Activated T-cell treated with anti-CD3 and anti-CD28 coated beads, Interleukin-2, amount 50 U/mL, for 72 hours (primary cell): ENCODE data around the gene DOCK9. TPM values are rescaled to one million over a fixed set of nuclear protein-coding genes. Genes with fewer than 3 reads are reported as not detected.

Source experiments
- ATAC-seq, 2 donors: fragments of 150-1000 bp; cut with Tn5 transposase; replicated peaks in 1 of 2; 2 replicates each; pipeline ENCODE4 v1.10.0; 2021; ENCODE audit warnings: moderate library complexity in 2 of 2, mild to moderate bottlenecking in 1 of 2
- DNase-seq, 2 donors: peaks; one replicate each; pipeline ENCODE4 v3.0.0; 2021 to 2022; ENCODE audit warnings: mixed read lengths in 1 of 2
- H3K27ac Mint-ChIP-seq: one replicate; pipeline ENCODE4 v1.8.0; 2022; ENCODE audit warnings: mild to moderate bottlenecking, moderate library complexity, mixed read lengths
- H3K27me3 Mint-ChIP-seq: one replicate; pipeline ENCODE4 v1.8.0; 2022; ENCODE audit warnings: low read depth, mixed read lengths
- H3K36me3 Mint-ChIP-seq, 2 donors: one replicate each; pipeline ENCODE4 v1.8.0; 2022; ENCODE audit warnings: mixed read lengths in 2 of 2, mild to moderate bottlenecking in 1 of 2; ENCODE audit not compliant: insufficient read depth in 2 of 2
- H3K4me1 Mint-ChIP-seq: one replicate; pipeline ENCODE4 v1.8.0; 2022; ENCODE audit warnings: low read depth, mixed read lengths
- H3K4me3 Mint-ChIP-seq, 2 donors: one replicate each; pipeline ENCODE4 v1.8.0; 2022; ENCODE audit warnings: mild to moderate bottlenecking in 2 of 2, mixed read lengths in 2 of 2, moderate library complexity in 2 of 2
- H3K9me3 Mint-ChIP-seq, 2 donors: one replicate each; pipeline ENCODE4 v1.8.0; 2022; ENCODE audit warnings: mixed read lengths in 2 of 2
- total RNA-seq, 2 donors: library from RNA; stranded (reverse); gene quantifications; one replicate each; pipeline ENCODE4 v1.2.3, GENCODE V29; 2022

The DOCK9 gene
- total RNA-seq = 10 to 100 TPM; 51.6 to 71.5 TPM

DNA sequence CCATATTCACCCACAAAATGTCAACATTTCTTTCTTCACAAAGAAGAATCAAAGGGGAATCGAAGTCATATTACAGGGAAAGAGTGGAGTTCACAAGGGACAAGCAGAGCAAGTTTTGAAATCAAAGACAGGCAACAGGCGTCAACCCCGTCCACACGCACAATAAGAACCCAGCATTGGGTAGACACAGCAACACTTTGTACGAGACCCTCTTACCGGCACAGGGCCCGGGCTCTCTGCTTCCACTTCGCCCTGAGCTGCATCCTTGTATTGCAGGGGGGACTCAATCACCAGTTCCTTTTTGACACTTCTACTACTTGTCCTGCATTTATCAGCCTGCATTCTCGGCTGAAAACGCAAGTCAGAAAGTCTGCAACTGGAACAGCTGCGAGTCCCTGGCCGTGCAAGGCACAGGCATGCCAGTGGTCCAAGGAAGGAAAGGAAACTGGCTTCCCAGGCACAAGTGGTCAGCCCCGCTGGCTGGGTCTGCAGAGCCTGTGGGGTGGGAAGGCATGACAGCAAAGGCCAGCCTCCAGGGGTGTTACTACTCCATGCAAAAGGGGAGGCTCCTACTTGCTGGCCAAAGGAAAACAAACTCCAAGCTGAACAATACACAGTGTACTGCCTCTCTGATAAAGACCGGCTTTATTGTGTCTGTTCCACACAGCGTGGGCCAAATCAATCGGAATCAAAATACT lies at the start of gene DOCK9:
TSS of gene DOCK9 (minus strand) at position 497 of the 698 bp plus-strand sequence. CDS start at position 342, 155 bp downstream.
- DNase-seq (no peak), ATAC-seq (peak in 1 of 2 donors; percentile 6)
- H3K4me3 Mint-ChIP-seq = no peak within 1 kb of the TSS
- no peaks in the 10 kb centered on the region for H3K27me3 Mint-ChIP-seq
- H3K4me1 Mint-ChIP-seq = peaks cover 86% of the 10 kb centered on the region
- H3K27ac Mint-ChIP-seq = no peak within 1 kb of the TSS
- H3K9me3 Mint-ChIP-seq = no peaks in the 10 kb centered on the region
- H3K36me3 Mint-ChIP-seq = no peaks in the 10 kb centered on the region

DNA sequence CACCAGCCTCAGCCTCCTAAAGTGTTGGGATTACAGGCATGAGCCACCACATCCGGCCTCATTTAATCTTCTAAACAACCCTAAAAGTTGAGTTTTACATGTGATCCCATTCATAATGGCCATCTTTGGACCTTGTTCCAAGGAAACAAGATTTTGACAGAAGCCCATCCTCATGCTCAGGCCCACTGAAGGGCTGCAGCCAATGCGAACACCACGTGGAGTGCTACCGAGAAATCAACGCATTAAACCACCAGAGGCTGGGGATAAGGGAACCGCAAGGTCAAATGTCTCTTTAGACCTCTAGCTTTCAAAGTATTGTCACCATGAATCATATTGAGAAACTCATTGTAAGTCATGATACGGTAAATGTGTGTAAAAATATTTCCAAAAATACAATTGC lies 49.4 kb upstream of the DOCK9 start:
- H3K36me3 Mint-ChIP-seq = peaks cover 0 to 4% of the 10 kb centered on the region in 2 donors
- peak overlapping the region; percentile 66 to 72 for H3K4me3 Mint-ChIP-seq
- ATAC-seq = peak; percentile 65 to 68
- H3K27me3 Mint-ChIP-seq = no peaks in the 10 kb centered on the region
- peak; percentile 53 to 68 for DNase-seq
- H3K27ac Mint-ChIP-seq = peak overlapping the region; percentile 91
- H3K9me3 Mint-ChIP-seq = no peaks in the 10 kb centered on the region
- peaks cover 99% of the 10 kb centered on the region for H3K4me1 Mint-ChIP-seq

DNA sequence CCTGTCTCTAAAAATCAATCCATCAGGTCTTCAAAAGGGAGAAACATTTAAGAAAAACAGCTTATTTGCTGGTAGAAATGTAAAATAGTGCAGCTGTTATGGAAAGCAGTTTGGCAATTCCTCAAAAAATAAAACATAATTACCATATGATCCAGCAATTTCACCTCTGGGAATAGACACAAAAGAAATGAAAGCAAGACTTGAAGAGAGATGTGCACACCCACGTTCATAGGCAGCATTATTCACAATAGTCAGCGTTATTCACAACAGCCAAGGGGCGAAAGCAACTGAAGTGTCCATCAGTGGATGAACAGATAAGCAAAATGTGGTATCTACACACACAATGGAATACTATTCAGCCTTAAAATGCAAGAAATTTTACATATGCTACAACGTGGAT lies 45.1 kb upstream of the DOCK9 start:
- H3K4me1 Mint-ChIP-seq = peaks cover 79% of the 10 kb centered on the region
- no peak overlapping the region for H3K27ac Mint-ChIP-seq
- peaks cover 3% of the 10 kb centered on the region in 2 donors for H3K36me3 Mint-ChIP-seq
- H3K27me3 Mint-ChIP-seq = no peaks in the 10 kb centered on the region
- no peak for ATAC-seq
- peaks cover 0 to 1% of the 10 kb centered on the region in 2 donors for H3K9me3 Mint-ChIP-seq
- no peak for DNase-seq
- H3K4me3 Mint-ChIP-seq = peak overlapping the region in 1 of 2 donors; percentile 56

GRCh38 chr13:99018418-99019180 lies 40.7 kb upstream of the DOCK9 start:
- Mint-ChIP-seq H3K36me3 (peaks cover 3% of the 10 kb centered on the region in 2 donors), H3K4me3 (peak overlapping the region; percentile 23 to 29), H3K9me3 (peaks cover 0 to 1% of the 10 kb centered on the region in 2 donors), H3K27ac (peak overlapping the region; percentile 25), H3K27me3 (no peaks in the 10 kb centered on the region), H3K4me1 (peaks cover 65% of the 10 kb centered on the region)
- no peak for DNase-seq
- peak; percentile 78 to 85 for ATAC-seq

DNA sequence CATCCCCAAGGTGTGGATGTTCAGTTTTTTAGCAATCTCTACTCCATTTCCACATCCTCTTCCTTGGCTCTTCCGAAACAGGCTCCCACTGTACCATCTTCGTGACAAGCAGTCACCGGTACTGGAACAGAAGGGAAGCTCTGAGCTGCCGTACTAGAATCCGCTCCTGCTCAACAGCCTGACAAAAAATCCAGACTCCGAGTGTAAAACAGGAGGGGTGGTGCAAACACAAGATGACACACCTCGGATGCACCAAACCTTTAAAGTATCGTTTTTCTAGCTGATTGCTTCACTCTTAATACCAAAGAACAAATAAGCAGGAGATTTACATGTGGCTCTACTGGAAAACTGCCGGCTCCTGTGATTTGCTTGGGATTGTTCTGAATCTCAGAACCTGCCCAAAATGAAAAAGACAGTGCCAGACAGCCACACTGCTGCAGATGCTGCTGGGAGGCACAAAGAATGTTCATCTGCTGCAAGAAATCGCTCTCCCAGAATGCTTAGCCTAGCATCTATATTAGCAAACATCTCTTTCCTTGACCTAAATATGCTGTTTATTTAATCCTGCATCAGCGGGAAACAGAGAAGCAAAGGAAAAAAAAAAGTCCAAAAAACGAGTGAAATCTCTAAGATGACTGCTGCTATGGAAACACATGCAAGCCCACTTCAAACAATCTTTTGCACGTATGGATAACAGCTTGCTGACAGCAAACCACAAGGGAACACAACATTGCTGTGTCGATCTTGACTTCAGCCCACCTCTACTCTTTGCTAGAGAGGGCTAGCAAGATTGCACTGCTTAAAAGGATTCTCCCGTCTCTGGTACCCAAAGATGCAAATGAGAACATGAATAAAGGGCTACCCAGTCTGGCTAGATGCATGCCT lies 38.0 kb upstream of the DOCK9 start:
- H3K9me3 Mint-ChIP-seq = peaks cover 0 to 1% of the 10 kb centered on the region in 2 donors
- no peaks in the 10 kb centered on the region for H3K27me3 Mint-ChIP-seq
- peak overlapping the region in 1 of 2 donors; percentile 33 for H3K4me3 Mint-ChIP-seq
- ATAC-seq (no peak), DNase-seq (no peak)
- peaks cover 50% of the 10 kb centered on the region for H3K4me1 Mint-ChIP-seq
- H3K27ac Mint-ChIP-seq = no peak overlapping the region
- peaks cover 3% of the 10 kb centered on the region in 2 donors for H3K36me3 Mint-ChIP-seq

DNA sequence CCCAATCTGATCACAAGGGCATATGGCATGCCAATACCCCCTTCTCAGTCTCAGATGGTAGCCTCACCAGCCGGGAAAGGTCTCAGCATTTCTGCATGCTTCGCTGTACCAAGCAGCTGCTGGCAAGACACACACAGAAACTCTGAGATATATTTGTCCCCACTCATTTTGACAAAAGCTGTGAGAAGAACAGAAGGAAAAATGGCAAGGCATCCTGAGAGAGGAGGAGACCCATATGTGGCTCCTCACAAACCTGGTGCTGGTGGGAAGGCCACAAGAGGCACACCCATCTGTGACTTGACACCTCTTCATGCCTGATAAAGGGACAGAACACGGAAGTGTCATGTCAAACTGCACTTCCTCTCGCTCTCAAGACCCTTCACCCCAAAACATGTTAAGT lies 36.7 kb upstream of the DOCK9 start:
- H3K4me1 Mint-ChIP-seq = peaks cover 49% of the 10 kb centered on the region
- H3K4me3 Mint-ChIP-seq = no peak overlapping the region
- ATAC-seq = no peak
- H3K36me3 Mint-ChIP-seq = peaks cover 3% of the 10 kb centered on the region in 2 donors
- DNase-seq = no peak
- H3K27ac Mint-ChIP-seq = no peak overlapping the region
- H3K9me3 Mint-ChIP-seq = peaks cover 0 to 1% of the 10 kb centered on the region in 2 donors
- H3K27me3 Mint-ChIP-seq = no peaks in the 10 kb centered on the region

DNA sequence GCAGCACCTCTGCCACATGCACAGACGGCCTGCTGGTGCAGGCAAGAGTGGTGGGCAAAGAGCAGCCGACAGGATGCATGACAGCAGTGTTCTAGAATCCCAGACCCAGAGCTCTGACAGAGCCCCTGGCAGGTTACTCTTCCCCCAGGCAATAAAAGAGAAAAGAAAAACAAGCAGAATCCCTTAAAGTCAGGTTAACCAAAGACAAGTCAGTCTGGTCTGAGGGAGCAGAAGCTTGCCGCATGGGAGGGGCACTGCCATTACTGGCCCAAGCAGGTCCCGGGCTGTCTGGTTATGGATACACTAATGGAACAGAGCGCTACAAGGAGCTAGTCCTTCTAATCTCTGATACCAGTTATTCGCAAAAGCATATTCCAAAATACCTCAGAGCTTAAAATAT lies 36.1 kb upstream of the DOCK9 start:
- Mint-ChIP-seq H3K4me1 (peaks cover 49% of the 10 kb centered on the region), H3K4me3 (no peak overlapping the region), H3K9me3 (no peaks in the 10 kb centered on the region), H3K27me3 (no peaks in the 10 kb centered on the region), H3K27ac (no peak overlapping the region), H3K36me3 (peaks cover 1 to 3% of the 10 kb centered on the region in 2 donors)
- ATAC-seq (no peak), DNase-seq (no peak)

DNA sequence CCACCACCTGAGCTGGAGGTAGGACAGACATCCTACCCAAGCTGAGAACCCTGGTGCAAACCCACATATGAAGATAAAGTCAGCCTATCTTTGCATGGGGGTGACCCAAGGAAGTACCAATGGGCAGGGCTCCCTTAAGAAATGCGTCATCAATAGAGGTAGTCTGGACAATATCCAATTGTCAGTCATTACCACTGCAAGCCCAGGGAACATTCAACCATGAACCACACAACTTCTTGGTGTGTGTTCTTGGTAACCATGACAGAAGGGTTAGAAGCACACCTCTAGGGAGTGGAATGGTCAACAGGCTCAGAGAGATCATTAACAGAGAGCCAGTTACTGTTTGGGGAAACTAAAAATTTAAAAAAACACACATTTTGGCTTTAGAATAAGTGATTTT lies 34.7 kb upstream of the DOCK9 start:
- no peak overlapping the region for H3K4me3 Mint-ChIP-seq
- no peak for ATAC-seq

GRCh38 chr13:99009987-99010551 lies 32.2 kb upstream of the DOCK9 start:
- Mint-ChIP-seq H3K27me3 (no peaks in the 10 kb centered on the region), H3K9me3 (no peaks in the 10 kb centered on the region), H3K36me3 (no peaks in the 10 kb centered on the region), H3K27ac (peak overlapping the region; percentile 68), H3K4me3 (no peak overlapping the region), H3K4me1 (peaks cover 22% of the 10 kb centered on the region)
- DNase-seq (no peak), ATAC-seq (no peak)

More for the DNA sequence above, 34.7 kb upstream of the DOCK9 start:
- Mint-ChIP-seq H3K27ac (no peak overlapping the region), H3K9me3 (no peaks in the 10 kb centered on the region), H3K4me1 (peaks cover 35% of the 10 kb centered on the region), H3K27me3 (no peaks in the 10 kb centered on the region), H3K36me3 (no peaks in the 10 kb centered on the region)
- DNase-seq = no peak

DNA sequence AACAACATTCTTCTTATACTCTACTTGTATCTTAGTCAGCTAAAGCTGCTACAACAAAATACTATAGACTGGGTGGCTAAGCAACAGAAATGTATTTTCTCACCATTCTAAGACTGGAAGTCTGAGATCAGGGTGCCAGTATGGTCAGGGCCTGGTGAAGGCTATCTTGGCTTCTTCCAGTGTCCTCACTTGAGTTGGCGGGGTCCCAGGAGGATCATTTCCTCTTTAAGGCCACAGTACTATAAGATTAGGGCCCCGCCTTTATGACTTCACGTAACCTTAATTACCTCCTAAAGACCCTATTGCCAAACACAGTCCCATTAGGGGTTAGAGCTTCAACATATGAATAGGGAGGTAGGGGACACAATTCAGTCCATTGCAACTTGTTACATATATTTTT lies 30.7 kb upstream of the DOCK9 start:
- Mint-ChIP-seq H3K4me3 (no peak overlapping the region), H3K27me3 (no peaks in the 10 kb centered on the region), H3K27ac (no peak overlapping the region), H3K9me3 (no peaks in the 10 kb centered on the region), H3K4me1 (peaks cover 29% of the 10 kb centered on the region), H3K36me3 (no peaks in the 10 kb centered on the region)
- DNase-seq (no peak), ATAC-seq (no peak)

DNA sequence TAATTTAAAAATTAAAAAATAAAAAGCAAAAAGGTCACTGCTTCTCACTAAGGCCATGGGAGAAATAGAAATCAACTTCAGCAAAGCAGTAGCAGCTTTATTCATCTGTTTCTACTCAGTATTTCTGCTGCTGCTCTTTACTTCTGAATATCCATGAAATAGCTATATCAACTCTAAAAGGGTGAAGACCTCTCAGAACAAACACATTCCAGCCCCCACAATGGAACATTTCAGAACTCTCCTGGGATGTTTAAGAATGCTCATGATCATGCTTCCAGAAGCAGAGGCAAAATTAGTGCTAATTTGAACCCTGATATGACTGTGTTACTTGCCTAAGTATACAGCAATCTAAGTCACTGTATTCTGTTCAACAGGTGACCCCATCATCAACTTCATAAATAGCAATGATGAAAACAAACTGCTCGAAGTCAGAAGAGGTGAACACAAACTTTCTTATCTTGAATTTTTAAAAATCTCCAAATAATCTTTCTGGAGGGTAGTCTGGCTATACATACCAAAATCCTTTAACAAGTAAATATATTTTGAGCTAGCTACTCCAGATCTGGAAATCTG lies 29.6 kb upstream of the DOCK9 start:
- H3K4me3 Mint-ChIP-seq = no peak overlapping the region
- DNase-seq (no peak), ATAC-seq (no peak)
- no peaks in the 10 kb centered on the region for H3K27me3 Mint-ChIP-seq
- H3K36me3 Mint-ChIP-seq = no peaks in the 10 kb centered on the region
- H3K27ac Mint-ChIP-seq = no peak overlapping the region
- H3K4me1 Mint-ChIP-seq = peaks cover 40% of the 10 kb centered on the region
- no peaks in the 10 kb centered on the region for H3K9me3 Mint-ChIP-seq

DNA sequence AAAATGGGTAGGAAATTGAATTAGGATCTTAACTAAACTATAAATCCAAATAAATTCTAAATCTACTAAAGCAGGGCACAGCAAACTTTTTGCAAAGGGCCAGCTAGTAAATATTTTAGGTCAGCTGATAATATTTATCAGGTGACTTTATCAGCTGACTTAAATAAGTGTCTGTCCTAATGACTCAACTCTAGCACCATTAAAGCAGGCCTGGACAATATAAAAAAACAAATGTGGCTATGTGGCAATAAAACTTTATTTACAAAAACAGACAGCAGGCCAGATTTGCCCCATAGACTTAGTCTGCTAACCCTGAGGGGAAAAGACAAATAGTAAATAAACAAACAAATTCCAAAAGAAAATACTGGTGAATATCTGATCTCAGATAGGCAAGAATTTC lies 27.7 kb upstream of the DOCK9 start:
- H3K4me1 Mint-ChIP-seq = peaks cover 59% of the 10 kb centered on the region
- no peak overlapping the region for H3K27ac Mint-ChIP-seq
- no peak for DNase-seq
- no peaks in the 10 kb centered on the region for H3K9me3 Mint-ChIP-seq
- no peaks in the 10 kb centered on the region for H3K27me3 Mint-ChIP-seq
- ATAC-seq = no peak
- no peak overlapping the region for H3K4me3 Mint-ChIP-seq
- no peaks in the 10 kb centered on the region for H3K36me3 Mint-ChIP-seq
